ENCODE measurements around the gene RNF13.
"Not testable (repeated sequence)": the region's sequence is repeated elsewhere in the genome, so short reads cannot be mapped to it uniquely, and the experiment has no call there.

The RNF13 gene

DNA sequence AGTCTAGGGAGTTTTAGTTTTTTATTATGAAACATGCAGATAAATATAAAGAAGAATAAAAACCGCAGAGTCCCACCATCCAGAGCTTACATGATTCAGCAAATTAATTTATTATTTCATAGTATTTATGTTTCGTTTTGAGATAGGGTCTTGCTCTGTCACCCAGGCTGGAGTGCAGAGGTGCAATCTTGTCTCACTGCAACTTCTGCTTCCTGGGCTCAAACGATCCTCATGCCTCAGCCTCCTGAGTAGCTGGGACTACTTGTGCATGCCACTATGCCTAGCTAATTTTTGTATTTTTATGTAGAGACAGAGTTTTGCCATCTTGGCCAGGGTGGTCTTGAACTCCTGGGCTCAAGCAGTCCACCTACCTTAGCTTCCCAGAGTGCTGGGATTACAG, 13.6 kb downstream of the RNF13 start:
- CTCF ChIA-PET: no interaction called here
- POLR2A ChIA-PET (ENCODE audit: low non-redundant PET): no interaction called here
- H3K27ac ChIP-seq: no peak overlapping the region
- TF ChIP-seq, protein P1, sequence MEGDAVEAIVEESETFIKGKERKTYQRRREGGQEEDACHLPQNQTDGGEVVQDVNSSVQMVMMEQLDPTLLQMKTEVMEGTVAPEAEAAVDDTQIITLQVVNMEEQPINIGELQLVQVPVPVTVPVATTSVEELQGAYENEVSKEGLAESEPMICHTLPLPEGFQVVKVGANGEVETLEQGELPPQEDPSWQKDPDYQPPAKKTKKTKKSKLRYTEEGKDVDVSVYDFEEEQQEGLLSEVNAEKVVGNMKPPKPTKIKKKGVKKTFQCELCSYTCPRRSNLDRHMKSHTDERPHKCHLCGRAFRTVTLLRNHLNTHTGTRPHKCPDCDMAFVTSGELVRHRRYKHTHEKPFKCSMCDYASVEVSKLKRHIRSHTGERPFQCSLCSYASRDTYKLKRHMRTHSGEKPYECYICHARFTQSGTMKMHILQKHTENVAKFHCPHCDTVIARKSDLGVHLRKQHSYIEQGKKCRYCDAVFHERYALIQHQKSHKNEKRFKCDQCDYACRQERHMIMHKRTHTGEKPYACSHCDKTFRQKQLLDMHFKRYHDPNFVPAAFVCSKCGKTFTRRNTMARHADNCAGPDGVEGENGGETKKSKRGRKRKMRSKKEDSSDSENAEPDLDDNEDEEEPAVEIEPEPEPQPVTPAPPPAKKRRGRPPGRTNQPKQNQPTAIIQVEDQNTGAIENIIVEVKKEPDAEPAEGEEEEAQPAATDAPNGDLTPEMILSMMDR (conservative IDR thresholded peaks at IDR 0.05; ENCODE audit: low read depth): no peak
- no peak for DNase-seq (ENCODE audit: low spot score)

DNA sequence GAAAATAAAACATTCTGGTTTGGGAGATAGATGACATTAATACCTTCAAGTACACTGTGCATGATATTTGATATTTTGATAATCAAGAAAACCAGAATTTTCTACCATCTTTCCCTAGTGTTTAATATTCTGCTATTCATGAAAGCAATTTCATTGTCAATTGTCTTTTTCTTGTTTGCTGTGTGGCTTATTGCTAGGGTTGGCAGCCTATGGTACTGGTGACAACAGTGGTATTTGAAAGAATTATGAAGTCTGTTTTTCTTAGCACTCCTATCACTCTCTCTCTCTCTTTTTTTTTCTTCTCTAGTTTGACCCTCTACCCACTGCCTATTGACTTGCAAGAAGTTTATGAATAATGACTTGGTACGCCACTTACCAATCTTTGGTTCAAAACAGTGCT, 15.4 kb downstream of the RNF13 start:
- no peak overlapping the region for H3K27ac ChIP-seq
- TF ChIP-seq, protein P1 (conservative IDR thresholded peaks at IDR 0.05; ENCODE audit: low read depth): no peak
- POLR2A ChIA-PET (ENCODE audit: low non-redundant PET): no interaction called here
- CTCF ChIA-PET: no interaction called here
- no peak for DNase-seq (ENCODE audit: low spot score)

- CTCF ChIA-PET: interaction anchor here (0.7 kb wide), 1 partner anchor 144 kb away, joined by 5 read pairs; no protein-coding TSS in a partner anchor
- H3K27ac ChIP-seq; DNase-seq (ENCODE audit: low spot score); POLR2A ChIA-PET (ENCODE audit: low non-redundant PET): not testable (repeated sequence)
Measured at GRCh38 chr3:149829631-149830030, 16.6 kb downstream of the RNF13 start.

DNA sequence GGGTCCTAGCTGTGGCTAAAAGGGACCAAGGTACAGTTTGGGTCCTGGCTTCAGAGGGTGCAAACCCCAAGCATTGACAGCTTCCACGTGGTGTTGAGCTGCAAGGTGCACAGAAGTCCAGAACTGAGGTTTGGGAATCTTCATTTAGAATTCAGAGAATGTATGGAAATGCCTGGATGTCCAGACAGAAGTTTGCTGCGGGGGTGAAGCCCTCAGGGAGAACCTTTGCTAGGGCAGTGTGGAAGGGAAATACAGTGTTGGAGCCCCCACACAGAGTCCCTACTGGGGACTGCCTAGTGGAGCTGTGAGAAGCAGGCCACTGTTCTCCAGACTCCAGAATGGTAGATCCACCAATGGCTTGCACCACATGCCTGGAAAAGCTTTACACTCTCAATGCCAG, 17.9 kb downstream of the RNF13 start:
- TF ChIP-seq, protein P1 (conservative IDR thresholded peaks at IDR 0.05; ENCODE audit: low read depth): no peak
- CTCF ChIA-PET: no interaction called here
- H3K27ac ChIP-seq: no peak overlapping the region
- POLR2A ChIA-PET (ENCODE audit: low non-redundant PET): no interaction called here
- DNase-seq (ENCODE audit: low spot score): no peak

DNA sequence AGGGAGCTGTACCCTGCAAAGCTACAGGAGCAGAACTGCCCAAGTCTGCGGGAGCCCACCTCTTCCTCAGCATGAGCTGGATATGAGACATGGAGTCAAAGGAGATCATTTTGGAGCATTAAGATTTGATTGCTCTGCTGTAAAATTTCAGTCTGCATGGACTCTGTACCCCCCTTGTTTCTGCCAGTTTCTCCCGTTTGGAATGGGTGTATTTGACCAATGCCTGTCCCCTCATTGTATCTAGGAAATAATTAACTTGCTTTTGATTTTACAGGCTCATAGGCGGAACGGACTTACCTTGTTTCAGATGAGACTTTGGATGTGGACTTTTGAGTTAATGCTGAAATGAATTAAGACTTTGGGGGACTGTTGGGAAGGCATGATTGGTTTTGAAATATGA, 18.3 kb downstream of the RNF13 start:
- no peak for DNase-seq (ENCODE audit: low spot score)
- TF ChIP-seq, protein P1 (conservative IDR thresholded peaks at IDR 0.05; ENCODE audit: low read depth): no peak
- ChIA-PET CTCF (no interaction called here), POLR2A (ENCODE audit: low non-redundant PET) (no interaction called here)
- no peak overlapping the region for H3K27ac ChIP-seq

GRCh38 chr3:149832086-149832485, 19.1 kb downstream of the RNF13 start:
- TF ChIP-seq, protein P1 (conservative IDR thresholded peaks at IDR 0.05; ENCODE audit: low read depth): no peak
- H3K27ac ChIP-seq: no peak overlapping the region
- ChIA-PET POLR2A (ENCODE audit: low non-redundant PET) (no interaction called here), CTCF (interaction anchor here (0.6 kb wide), 1 partner anchor 77 kb away, joined by 5 read pairs; no protein-coding TSS in a partner anchor)
- DNase-seq (ENCODE audit: low spot score): no peak

GRCh38 chr3:149833241-149833640, 20.2 kb downstream of the RNF13 start:
- TF ChIP-seq, protein P1 (conservative IDR thresholded peaks at IDR 0.05; ENCODE audit: low read depth): no peak
- no peak overlapping the region for H3K27ac ChIP-seq
- DNase-seq (ENCODE audit: low spot score): no peak
- ChIA-PET POLR2A (ENCODE audit: low non-redundant PET) (no interaction called here), CTCF (no interaction called here)

DNA sequence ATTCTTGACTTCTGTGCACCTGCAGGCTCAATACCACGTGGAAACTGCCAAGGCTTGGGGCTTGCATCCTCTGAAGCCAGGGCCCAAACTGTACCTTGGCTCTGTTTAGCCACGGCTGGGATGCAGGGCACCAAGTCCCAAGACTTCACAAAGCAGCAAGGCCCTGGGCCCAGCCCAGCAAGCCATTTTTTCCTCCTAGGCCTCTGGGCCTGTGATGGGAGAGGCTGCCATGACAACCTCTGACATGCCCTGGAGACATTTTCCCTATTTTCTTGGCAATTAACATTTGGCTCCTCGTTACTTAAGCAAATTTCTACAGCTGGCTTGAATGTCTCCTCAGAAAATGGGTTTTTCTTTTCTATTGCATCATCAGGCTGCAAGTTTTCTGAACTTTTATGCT, 25.5 kb downstream of the RNF13 start:
- CTCF ChIA-PET; POLR2A ChIA-PET (ENCODE audit: low non-redundant PET); DNase-seq (ENCODE audit: low spot score); H3K27ac ChIP-seq: not testable (repeated sequence)

DNA sequence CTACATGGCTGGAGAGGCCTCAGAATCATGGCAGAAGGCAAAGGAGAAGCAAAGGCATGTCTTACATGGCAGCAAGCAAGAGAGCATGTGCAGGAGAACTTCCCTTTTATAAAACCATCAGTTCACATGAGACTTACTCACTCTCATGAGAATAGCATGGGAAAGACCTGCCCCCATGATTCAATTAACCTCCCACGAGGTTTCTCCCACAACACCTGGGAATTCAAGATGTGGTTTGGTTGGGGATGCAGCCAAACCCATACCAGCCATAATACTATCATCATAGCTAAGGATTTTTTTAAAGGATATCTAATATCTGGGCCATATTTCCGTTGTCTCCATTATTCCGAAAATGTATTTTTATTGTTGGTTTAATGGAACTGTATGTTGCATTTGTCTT, 26.5 kb downstream of the RNF13 start:
- H3K27ac ChIP-seq; POLR2A ChIA-PET (ENCODE audit: low non-redundant PET); DNase-seq (ENCODE audit: low spot score): not testable (repeated sequence)
- CTCF ChIA-PET: interaction anchor here (0.7 to 1.0 kb wide), 2 partner anchors 10 to 247 kb away, joined by 3 to 4 read pairs; no protein-coding TSS in a partner anchor

Data from RWPE1 (cell line).